ENCODE results near the gene MAGEL2. TPM values are rescaled to one million over a fixed set of nuclear protein-coding genes. Genes with fewer than 3 reads are reported as not detected.

Gene MAGEL2
- total RNA-seq, 1 donor from 2014 or later: not detected

DNA sequence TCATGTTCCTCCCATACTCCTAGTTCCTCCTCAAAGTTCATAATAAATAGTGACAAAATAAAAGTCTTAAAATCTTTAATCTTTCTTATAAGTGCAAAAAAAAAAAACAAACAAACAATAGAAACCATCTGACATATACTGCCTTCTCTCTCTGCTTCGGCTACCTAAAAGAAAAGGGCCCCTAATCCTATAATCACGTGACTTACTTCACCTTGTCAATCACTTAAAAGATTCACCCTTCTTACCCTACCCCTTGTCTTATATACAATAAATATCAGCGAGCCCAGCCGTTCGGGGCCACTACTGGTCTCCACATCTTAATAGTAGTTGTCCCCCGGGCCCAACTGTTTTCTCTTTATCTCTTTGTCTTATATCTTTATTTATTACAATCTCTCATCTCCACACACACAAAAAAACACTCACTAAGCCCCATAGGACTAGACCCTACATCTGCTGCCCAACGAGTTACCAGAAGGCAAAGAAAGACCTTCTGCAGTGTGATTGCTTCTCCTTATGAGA lies 53.4 kb downstream of the MAGEL2 start:
- TF ChIP-seq, protein P1, sequence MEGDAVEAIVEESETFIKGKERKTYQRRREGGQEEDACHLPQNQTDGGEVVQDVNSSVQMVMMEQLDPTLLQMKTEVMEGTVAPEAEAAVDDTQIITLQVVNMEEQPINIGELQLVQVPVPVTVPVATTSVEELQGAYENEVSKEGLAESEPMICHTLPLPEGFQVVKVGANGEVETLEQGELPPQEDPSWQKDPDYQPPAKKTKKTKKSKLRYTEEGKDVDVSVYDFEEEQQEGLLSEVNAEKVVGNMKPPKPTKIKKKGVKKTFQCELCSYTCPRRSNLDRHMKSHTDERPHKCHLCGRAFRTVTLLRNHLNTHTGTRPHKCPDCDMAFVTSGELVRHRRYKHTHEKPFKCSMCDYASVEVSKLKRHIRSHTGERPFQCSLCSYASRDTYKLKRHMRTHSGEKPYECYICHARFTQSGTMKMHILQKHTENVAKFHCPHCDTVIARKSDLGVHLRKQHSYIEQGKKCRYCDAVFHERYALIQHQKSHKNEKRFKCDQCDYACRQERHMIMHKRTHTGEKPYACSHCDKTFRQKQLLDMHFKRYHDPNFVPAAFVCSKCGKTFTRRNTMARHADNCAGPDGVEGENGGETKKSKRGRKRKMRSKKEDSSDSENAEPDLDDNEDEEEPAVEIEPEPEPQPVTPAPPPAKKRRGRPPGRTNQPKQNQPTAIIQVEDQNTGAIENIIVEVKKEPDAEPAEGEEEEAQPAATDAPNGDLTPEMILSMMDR (IDR thresholded peaks at IDR 0.05; ENCODE audit: insufficient read depth, low read length, severe bottlenecking): no peak
- DNase-seq (ENCODE audit: low read depth): no peak
- Histone ChIP-seq H3K4me3 (ENCODE audit: low read depth, low read length) (no peak overlapping the region), H3K36me3 (ENCODE audit: control insufficient read depth, insufficient read depth, low read length) (no peaks in the 10 kb centered on the region), H3K27me3 (ENCODE audit: control insufficient read depth, insufficient read depth, low read length) (no peaks in the 10 kb centered on the region)
- FAIRE-seq: no peak

Other genes with a start within 250 kb of the MAGEL2 start
- gene GOLGA6L2, start 200.6 kb downstream of the MAGEL2 start, total RNA-seq: not detected in 2 replicates
- not detected in 2 replicates for gene MKRN3, start 82.2 kb downstream of the MAGEL2 start, total RNA-seq
- gene NDN, start 39.4 kb upstream of the MAGEL2 start, total RNA-seq: 10.0 and 10.9 TPM in 2 replicates